DMS 273 (cell line): ENCODE data around the gene ENAH.
A peak's percentile ranks its signal among the peaks of the same experiment; 100 is the strongest.

Experiments used
- DNase-seq: peaks from one replicate; lab custom pipeline; 2025; ENCODE audit not compliant: unreplicated experiment; lab: John Stamatoyannopoulos, UW

The ENAH gene

GRCh38 chr1:225504776-225505175 is 148.1 kb downstream of the ENAH start:
- DNase-seq = no peak

GRCh38 chr1:225500624-225501192 is 152.2 kb downstream of the ENAH start:
- DNase-seq = no peak

- peak; percentile 38 for DNase-seq
Measured at GRCh38 chr1:225498549-225499136, 154.3 kb downstream of the ENAH start.

- no peak for DNase-seq
Measured at GRCh38 chr1:225494789-225495359, 158.0 kb downstream of the ENAH start.

GRCh38 chr1:225493591-225494246 is 159.2 kb downstream of the ENAH start:
- no peak for DNase-seq

- no peak for DNase-seq
Measured at GRCh38 chr1:225488676-225489075, 164.2 kb downstream of the ENAH start.

GRCh38 chr1:225486856-225487255 is 166.1 kb downstream of the ENAH start:
- no peak for DNase-seq

GRCh38 chr1:225485991-225486530 is 166.9 kb downstream of the ENAH start:
- DNase-seq = no peak

- no peak for DNase-seq
Measured at GRCh38 chr1:225485226-225485625, 167.7 kb downstream of the ENAH start.

- no peak for DNase-seq
Measured at GRCh38 chr1:225484657-225485214, 168.2 kb downstream of the ENAH start.

- no peak for DNase-seq
Measured at GRCh38 chr1:225483818-225484656, 168.9 kb downstream of the ENAH start.

- DNase-seq = no peak
Measured at GRCh38 chr1:225482421-225482950, 170.4 kb downstream of the ENAH start.

GRCh38 chr1:225481738-225482137 is 171.2 kb downstream of the ENAH start:
- DNase-seq = no peak

GRCh38 chr1:225480825-225481434 is 172.0 kb downstream of the ENAH start:
- DNase-seq = peak; percentile 75

GRCh38 chr1:225479996-225480720 is 172.8 kb downstream of the ENAH start:
- no peak for DNase-seq

- DNase-seq = no peak
Measured at GRCh38 chr1:225479341-225479740, 173.6 kb downstream of the ENAH start.

GRCh38 chr1:225477296-225477911 is 175.5 kb downstream of the ENAH start:
- no peak for DNase-seq

- no peak for DNase-seq
Measured at GRCh38 chr1:225476538-225476988, 176.4 kb downstream of the ENAH start.

- DNase-seq = no peak
Measured at GRCh38 chr1:225476100-225476511, 176.8 kb downstream of the ENAH start.
